Nephron (organoid): ENCODE data around the gene WDR90.
"Not testable (repeated sequence)": the region's sequence is repeated elsewhere in the genome, so short reads cannot be mapped to it uniquely, and the experiment has no call there.

Source experiments
- H3K27ac Mint-ChIP-seq, 3 experiments: 2 replicates each; pipeline ENCODE4 v1.8.0; 2020; ENCODE audit warnings: mixed read lengths in 3 of 3, mild to moderate bottlenecking in 2 of 3, moderate library complexity in 1 of 3
- H3K27me3 Mint-ChIP-seq: 2 replicates; pipeline ENCODE4 v1.8.0; 2021; ENCODE audit warnings: low read depth, mild to moderate bottlenecking, moderate library complexity, mixed read lengths
- H3K36me3 Mint-ChIP-seq: 2 replicates; pipeline ENCODE4 v1.8.0; 2020; ENCODE audit warnings: low read depth, mixed read lengths
- H3K4me1 Mint-ChIP-seq: 2 replicates; pipeline ENCODE4 v1.8.0; 2020; ENCODE audit warnings: mixed read lengths
- H3K4me3 Mint-ChIP-seq, 3 experiments: 2 replicates each; pipeline ENCODE4 v1.8.0; 2020; ENCODE audit warnings: mild to moderate bottlenecking in 3 of 3, mixed read lengths in 3 of 3, moderate library complexity in 2 of 3
- H3K9me3 Mint-ChIP-seq: 2 replicates; pipeline ENCODE4 v1.8.0; 2020; ENCODE audit warnings: mixed read lengths
- TF ChIP-seq, protein P1 (sequence below), 3 experiments: fragments of 200-600 bp; sonication (generic); IDR thresholded peaks; one replicate each; pipeline ENCODE4 v1.5.0; 2021; ENCODE audit warnings: antibody characterized with exemption in 3 of 3; ENCODE audit not compliant: unreplicated experiment in 3 of 3

Gene WDR90

DNA sequence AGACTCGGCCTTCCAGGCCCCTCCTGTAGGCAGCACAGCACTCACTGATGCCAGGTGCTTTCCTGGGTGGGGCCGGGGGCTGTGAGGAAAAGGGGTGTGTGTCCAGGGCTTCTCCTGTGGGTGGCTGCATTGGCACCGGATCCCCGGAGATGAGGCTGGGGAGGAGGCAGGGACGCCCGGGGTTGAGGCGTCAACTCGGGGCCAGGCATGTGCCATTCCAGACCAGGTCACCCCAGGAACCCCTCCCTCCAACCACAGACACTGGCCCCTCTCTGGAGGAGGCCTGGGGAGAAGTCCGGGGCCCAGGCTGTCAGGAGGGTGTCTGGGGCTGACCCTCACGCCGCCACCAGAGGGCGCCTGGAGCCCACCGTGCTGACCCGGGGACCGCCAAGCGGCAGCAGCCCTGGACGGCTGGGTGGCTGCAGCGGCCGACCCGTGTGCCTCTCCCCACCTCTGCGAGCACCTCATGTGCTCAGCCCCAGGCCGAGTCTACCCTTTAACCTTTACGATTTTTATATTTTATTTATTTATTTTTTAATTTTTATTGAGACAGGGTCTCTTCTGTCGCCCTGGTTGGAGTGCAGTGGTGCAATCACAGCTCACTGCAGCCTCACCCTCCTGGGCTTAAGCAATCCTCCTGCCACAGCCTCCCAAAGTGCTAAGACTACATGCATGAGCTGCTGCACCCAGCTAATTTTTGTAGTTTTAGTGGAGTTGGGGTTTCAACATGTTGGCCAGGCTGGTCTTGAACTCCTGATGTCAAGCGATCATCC is 62.6 kb downstream of the WDR90 start:
- TF ChIP-seq, protein P1, sequence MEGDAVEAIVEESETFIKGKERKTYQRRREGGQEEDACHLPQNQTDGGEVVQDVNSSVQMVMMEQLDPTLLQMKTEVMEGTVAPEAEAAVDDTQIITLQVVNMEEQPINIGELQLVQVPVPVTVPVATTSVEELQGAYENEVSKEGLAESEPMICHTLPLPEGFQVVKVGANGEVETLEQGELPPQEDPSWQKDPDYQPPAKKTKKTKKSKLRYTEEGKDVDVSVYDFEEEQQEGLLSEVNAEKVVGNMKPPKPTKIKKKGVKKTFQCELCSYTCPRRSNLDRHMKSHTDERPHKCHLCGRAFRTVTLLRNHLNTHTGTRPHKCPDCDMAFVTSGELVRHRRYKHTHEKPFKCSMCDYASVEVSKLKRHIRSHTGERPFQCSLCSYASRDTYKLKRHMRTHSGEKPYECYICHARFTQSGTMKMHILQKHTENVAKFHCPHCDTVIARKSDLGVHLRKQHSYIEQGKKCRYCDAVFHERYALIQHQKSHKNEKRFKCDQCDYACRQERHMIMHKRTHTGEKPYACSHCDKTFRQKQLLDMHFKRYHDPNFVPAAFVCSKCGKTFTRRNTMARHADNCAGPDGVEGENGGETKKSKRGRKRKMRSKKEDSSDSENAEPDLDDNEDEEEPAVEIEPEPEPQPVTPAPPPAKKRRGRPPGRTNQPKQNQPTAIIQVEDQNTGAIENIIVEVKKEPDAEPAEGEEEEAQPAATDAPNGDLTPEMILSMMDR (IDR thresholded peaks at IDR 0.05; ENCODE audit: unreplicated experiment in 3 of 3) = peak; percentile 92 to 96 (median 92)
- H3K4me3 Mint-ChIP-seq = no peak overlapping the region
- H3K36me3 Mint-ChIP-seq = no peaks in the 10 kb centered on the region
- H3K27me3 Mint-ChIP-seq = peaks cover 56% of the 10 kb centered on the region
- H3K9me3 Mint-ChIP-seq = no peaks in the 10 kb centered on the region
- H3K4me1 Mint-ChIP-seq = peaks cover 4% of the 10 kb centered on the region
- H3K27ac Mint-ChIP-seq = no peak overlapping the region

DNA sequence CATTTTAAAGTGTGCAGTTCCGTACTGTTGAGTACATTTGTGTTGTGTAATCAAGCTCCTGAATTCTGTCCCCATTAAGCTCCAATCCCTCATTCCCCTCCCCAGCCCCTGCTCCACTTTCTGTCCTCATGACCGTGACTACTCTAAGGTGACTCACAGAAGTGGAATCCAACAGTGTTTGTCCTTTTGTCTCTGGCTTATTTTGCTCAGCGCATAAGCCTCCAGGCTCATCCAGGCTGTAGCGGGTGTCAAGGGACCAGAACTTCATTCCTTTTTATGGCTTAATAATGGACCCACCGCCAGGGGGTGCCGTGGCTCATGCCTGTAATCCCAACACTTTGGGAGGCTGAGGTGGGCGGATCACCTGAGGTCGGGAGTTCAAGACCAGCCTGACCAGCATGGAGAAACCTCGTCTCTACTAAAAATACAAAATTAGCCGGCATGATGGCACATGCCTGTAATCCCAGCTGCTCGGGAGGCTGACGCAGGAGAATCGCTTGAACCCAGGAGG is 63.6 kb downstream of the WDR90 start:
- H3K36me3 Mint-ChIP-seq, H3K9me3 Mint-ChIP-seq, H3K4me1 Mint-ChIP-seq, H3K27ac Mint-ChIP-seq: not testable (repeated sequence)
- H3K27me3 Mint-ChIP-seq = peaks cover 47% of the 10 kb centered on the region
- peak overlapping the region in 2 of 3 experiments; percentile 7 to 10 for H3K4me3 Mint-ChIP-seq
- TF ChIP-seq, protein P1 (IDR thresholded peaks at IDR 0.05; ENCODE audit: unreplicated experiment in 3 of 3) = peak in 2 of 3 experiments; percentile 23 to 33

DNA sequence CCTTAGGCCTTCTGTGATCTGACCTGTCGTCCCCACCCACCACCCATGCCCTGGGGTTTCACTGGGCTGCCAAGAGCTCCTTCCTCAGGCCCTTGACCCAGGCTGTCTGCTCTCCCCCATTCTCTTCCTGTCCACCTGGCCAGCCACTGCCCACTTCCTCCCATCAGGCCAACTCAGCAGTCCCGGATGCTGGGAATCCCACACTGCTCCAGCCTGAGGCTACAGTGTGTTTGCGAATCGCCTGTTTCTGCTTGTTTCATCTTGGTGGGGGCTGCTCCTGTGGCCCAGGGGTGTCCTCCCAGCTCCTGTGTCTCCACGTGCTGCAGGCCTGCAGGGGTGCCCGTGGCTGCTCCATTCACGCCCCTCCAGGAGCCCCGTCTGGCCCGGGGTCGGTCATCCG is 64.9 kb downstream of the WDR90 start:
- Mint-ChIP-seq H3K27ac (no peak overlapping the region), H3K9me3 (no peaks in the 10 kb centered on the region), H3K4me1 (peaks cover 7% of the 10 kb centered on the region), H3K27me3 (peaks cover 39% of the 10 kb centered on the region), H3K4me3 (peak overlapping the region; percentile 25 to 52 (median 51)), H3K36me3 (no peaks in the 10 kb centered on the region)
- TF ChIP-seq, protein P1 (IDR thresholded peaks at IDR 0.05; ENCODE audit: unreplicated experiment in 3 of 3) = no peak

DNA sequence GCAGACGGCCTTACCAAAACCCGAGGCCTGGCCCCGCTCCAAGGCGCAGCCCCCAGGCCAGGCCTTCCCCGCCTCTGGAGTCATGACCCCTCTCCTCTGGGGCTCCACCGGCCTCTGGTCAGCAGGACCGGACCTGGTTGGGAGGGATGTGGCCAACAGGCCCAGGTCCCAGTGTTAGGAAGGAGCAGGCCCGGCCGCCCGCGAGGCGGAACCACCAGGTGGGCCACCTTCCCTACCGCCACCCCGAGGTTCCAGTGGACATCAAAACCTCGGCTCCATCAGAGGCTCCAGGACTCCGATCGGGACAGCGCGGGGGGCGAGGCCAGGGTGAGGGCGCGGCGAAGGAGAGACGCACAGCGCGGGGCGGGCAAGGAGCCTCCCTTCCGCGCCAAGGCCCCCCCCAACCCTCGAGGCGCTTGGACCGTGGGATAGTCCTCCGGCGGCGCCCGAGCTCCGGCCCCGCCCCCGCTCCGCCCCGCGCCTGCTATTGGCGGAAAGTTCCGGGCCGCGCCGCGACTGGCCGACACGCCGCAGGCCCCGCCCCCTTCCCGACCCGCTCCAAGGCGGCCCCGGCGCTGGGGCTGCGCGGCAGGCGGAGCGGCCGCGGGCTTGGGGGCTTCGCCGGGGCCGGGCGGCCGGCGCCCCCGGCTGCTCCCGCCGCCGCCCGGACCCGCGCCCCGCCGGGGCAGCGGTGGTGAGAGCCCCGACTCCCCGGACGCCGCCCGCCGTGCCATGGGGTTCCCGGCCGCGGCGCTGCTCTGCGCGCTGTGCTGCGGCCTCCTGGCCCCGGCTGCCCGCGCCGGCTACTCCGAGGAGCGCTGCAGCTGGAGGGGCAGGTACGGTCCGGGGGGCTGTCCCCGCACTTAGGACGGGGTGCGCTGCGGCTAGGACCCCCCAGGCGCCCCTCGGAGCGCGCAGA is 65.7 kb downstream of the WDR90 start, which contains the start of gene METRN:
TSS of gene METRN (plus strand) at position 561 of the 919 bp plus-strand sequence. CDS start at position 733, 172 bp downstream.
- Mint-ChIP-seq H3K27ac (no peak within 1 kb of the TSS), H3K4me1 (peaks cover 10% of the 10 kb centered on the region), H3K9me3 (no peaks in the 10 kb centered on the region), H3K36me3 (no peaks in the 10 kb centered on the region), H3K27me3 (peaks cover 31% of the 10 kb centered on the region), H3K4me3 (peak within 1 kb of the TSS; percentile 78 to 80 (median 78))
- TF ChIP-seq, protein P1 (IDR thresholded peaks at IDR 0.05; ENCODE audit: unreplicated experiment in 3 of 3) = no peak

DNA sequence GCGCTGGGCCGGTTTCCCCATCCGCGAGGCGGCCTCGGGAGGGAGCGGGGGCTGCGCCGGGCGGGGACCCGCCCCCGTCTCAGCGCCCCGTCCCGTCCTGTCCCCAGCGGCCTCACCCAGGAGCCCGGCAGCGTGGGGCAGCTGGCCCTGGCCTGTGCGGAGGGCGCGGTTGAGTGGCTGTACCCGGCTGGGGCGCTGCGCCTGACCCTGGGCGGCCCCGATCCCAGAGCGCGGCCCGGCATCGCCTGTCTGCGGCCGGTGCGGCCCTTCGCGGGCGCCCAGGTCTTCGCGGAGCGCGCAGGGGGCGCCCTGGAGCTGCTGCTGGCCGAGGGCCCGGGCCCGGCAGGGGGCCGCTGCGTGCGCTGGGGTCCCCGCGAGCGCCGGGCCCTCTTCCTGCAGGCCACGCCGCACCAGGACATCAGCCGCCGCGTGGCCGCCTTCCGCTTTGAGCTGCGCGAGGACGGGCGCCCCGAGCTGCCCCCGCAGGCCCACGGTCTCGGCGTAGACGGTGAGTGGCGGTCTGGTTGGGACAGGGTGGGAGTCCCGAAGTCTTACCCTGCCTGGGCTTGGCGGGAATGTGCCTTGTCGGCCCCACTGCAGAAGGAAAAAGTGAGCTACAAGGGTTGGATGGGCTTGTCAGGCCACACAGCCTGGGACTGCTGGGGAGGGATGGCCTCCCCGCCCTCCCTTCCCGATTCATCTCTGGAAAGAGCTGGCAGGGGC is 66.5 kb downstream of the WDR90 start:
- peaks cover 26% of the 10 kb centered on the region for H3K27me3 Mint-ChIP-seq
- H3K27ac Mint-ChIP-seq = no peak overlapping the region
- H3K36me3 Mint-ChIP-seq = no peaks in the 10 kb centered on the region
- TF ChIP-seq, protein P1 (IDR thresholded peaks at IDR 0.05; ENCODE audit: unreplicated experiment in 3 of 3) = peak in 1 of 3 experiments; percentile 17
- no peaks in the 10 kb centered on the region for H3K9me3 Mint-ChIP-seq
- peaks cover 15% of the 10 kb centered on the region for H3K4me1 Mint-ChIP-seq
- peak overlapping the region; percentile 78 to 80 (median 78) for H3K4me3 Mint-ChIP-seq
